CD14-positive monocyte (primary cell): Measurements from ENCODE around the gene CNST. TPM values are rescaled to one million over a fixed set of nuclear protein-coding genes. Genes with fewer than 3 reads are reported as not detected.

Experiments
- DNase-seq, 3 donors: peaks; one replicate each; pipeline ENCODE4 v3.0.0-alpha.2; 2011 to 2022
- H2AFZ ChIP-seq: 2 replicates; pipeline ENCODE4 v1.6.0; 2012; ENCODE audit warnings: mild to moderate bottlenecking, low read depth, low read length, inconsistent platforms; ENCODE audit not compliant: insufficient read depth, poor library complexity, severe bottlenecking
- H3K27ac ChIP-seq, 2 donors: 1 replicate in 1 of 2; 2 replicates in 1 of 2; pipeline ENCODE4 v1.5.1; 2012 to 2013; ENCODE audit warnings: low read length in 2 of 2, control low read depth in 1 of 2, inconsistent platforms in 1 of 2, low read depth in 1 of 2, mild to moderate bottlenecking in 1 of 2
- H3K27me3 ChIP-seq, 2 donors: one replicate each; pipeline versions ENCODE4 v1.6.0 to v1.6.1; 2011 to 2013; ENCODE audit warnings: low read length in 2 of 2; ENCODE audit not compliant: control insufficient read depth in 2 of 2, insufficient read depth in 2 of 2
- H3K36me3 ChIP-seq, 2 donors: replicated peaks in 1 of 2; 1 replicate in 1 of 2; 2 replicates in 1 of 2; pipeline versions ENCODE4 v1.5.1 to v1.6.1; 2012 to 2013; ENCODE audit warnings: low read length in 2 of 2, control low read depth in 1 of 2, inconsistent platforms in 1 of 2, mild to moderate bottlenecking in 1 of 2; ENCODE audit not compliant: insufficient read depth in 2 of 2, control insufficient read depth in 1 of 2
- H3K4me1 ChIP-seq, 2 donors: 1 replicate in 1 of 2; 2 replicates in 1 of 2; pipeline versions ENCODE4 v1.5.1 to v1.6.1; 2012 to 2013; ENCODE audit warnings: low read length in 2 of 2, control low read depth in 1 of 2, inconsistent platforms in 1 of 2, mild to moderate bottlenecking in 1 of 2, moderate library complexity in 1 of 2; ENCODE audit not compliant: insufficient read depth in 2 of 2, control insufficient read depth in 1 of 2
- H3K4me2 ChIP-seq: replicated peaks from 2 replicates; pipeline ENCODE3; 2012; ENCODE audit warnings: low read length, moderate library complexity, mild to moderate bottlenecking; ENCODE audit not compliant: poor library complexity, severe bottlenecking; ENCODE audit errors: extremely low read depth
- H3K4me3 ChIP-seq, 3 experiments: fragments of 200-600 bp in 1 of 3; sonication (generic) in 1 of 3; replicated peaks in 1 of 3; 1 replicate in 2 of 3; 2 replicates in 1 of 3; pipeline ENCODE4 v1.5.1; 2011 to 2013; ENCODE audit warnings: low read length in 3 of 3, mild to moderate bottlenecking in 3 of 3, control low read depth in 2 of 3, low read depth in 2 of 3, inconsistent platforms in 1 of 3, moderate library complexity in 1 of 3
- H3K79me2 ChIP-seq: 2 replicates; pipeline ENCODE4 v1.6.0; 2012; ENCODE audit warnings: mild to moderate bottlenecking, control low read depth, inconsistent platforms, low read length, moderate library complexity; ENCODE audit not compliant: insufficient read depth
- H3K9ac ChIP-seq: 2 replicates; pipeline ENCODE4 v1.6.0; 2017; ENCODE audit warnings: low read length, mild to moderate bottlenecking; ENCODE audit not compliant: insufficient read depth, poor library complexity, severe bottlenecking
- H3K9me3 ChIP-seq, 2 donors: replicated peaks in 1 of 2; 1 replicate in 1 of 2; 2 replicates in 1 of 2; pipeline versions ENCODE4 v1.5.1 to v1.6.1; 2012 to 2013; ENCODE audit warnings: low read length in 2 of 2, control low read depth in 1 of 2; ENCODE audit not compliant: control insufficient read depth in 1 of 2, insufficient read depth in 1 of 2
- H4K20me1 ChIP-seq: 2 replicates; pipeline ENCODE4 v1.6.0; 2012; ENCODE audit warnings: mild to moderate bottlenecking, low read length, control low read depth, moderate library complexity; ENCODE audit not compliant: insufficient read depth
- H3K27ac Mint-ChIP-seq, 7 donors: one replicate each; pipeline ENCODE4 v1.8.0; 2020; ENCODE audit warnings: mild to moderate bottlenecking in 7 of 7, mixed read lengths in 7 of 7, moderate library complexity in 6 of 7, inconsistent platforms in 2 of 7
- H3K27me3 Mint-ChIP-seq, 3 donors: one replicate each; pipeline ENCODE4 v1.8.0; 2021 to 2022; ENCODE audit warnings: low read depth in 3 of 3, mild to moderate bottlenecking in 3 of 3, mixed read lengths in 3 of 3, moderate library complexity in 3 of 3, inconsistent platforms in 1 of 3
- H3K36me3 Mint-ChIP-seq, 2 donors: one replicate each; pipeline ENCODE4 v1.8.0; 2020; ENCODE audit warnings: mixed read lengths in 2 of 2, inconsistent platforms in 1 of 2, mild to moderate bottlenecking in 1 of 2
- H3K4me1 Mint-ChIP-seq: one replicate; pipeline ENCODE4 v1.8.0; 2020; ENCODE audit warnings: mild to moderate bottlenecking, mixed read lengths
- H3K4me3 Mint-ChIP-seq, 2 donors: one replicate each; pipeline ENCODE4 v1.8.0; 2020; ENCODE audit warnings: mild to moderate bottlenecking in 2 of 2, mixed read lengths in 2 of 2, moderate library complexity in 1 of 2
- H3K9me3 Mint-ChIP-seq, 7 donors: one replicate each; pipeline ENCODE4 v1.8.0; 2020 to 2022; ENCODE audit warnings: mixed read lengths in 7 of 7, mild to moderate bottlenecking in 6 of 7, moderate library complexity in 6 of 7, inconsistent platforms in 2 of 7
- WGBS: methylation state at CpG from one replicate; pipeline ENCODE4 v1.1.5; 2013; ENCODE audit warnings: missing lambda C conversion rate; ENCODE audit not compliant: insufficient coverage; 5-methylcytosine and 5-hydroxymethylcytosine counted together
- intact Hi-C, 2 donors: fragments of 100-400 bp; cut with micrococcal nuclease; formaldehyde crosslinking; loops; one replicate each; pipeline versions ENCODE4 v1.15.0 to v1.15.1; 2023
- polyA plus RNA-seq, 3 donors: library from polyadenylated mRNA; depleted of rRNA in 1 of 3; unstranded in 2 of 3; stranded (reverse) in 1 of 3; fragments of 300-500 nt in 2 of 3; fragments of >200 nt in 1 of 3; fragmentation: Illumina TruSeq in 2 of 3; gene quantifications; 1 replicate in 2 of 3; 2 replicates in 1 of 3; pipeline ENCODE4 v1.2.3, GENCODE V29; 2012 to 2021
- TF ChIP-seq, protein P1 (sequence below): fragments of 200-600 bp; IDR thresholded peaks from one replicate; pipeline ENCODE4 v1.8.0; 2022; ENCODE audit warnings: antibody characterized with exemption, mild to moderate bottlenecking

Gene CNST
- polyA plus RNA-seq, 3 donors, result 11.0 to 14.1 (median 13.7) TPM

- no CpG with 5 or more reads among the region's 6 CpGs for WGBS
- intact Hi-C loops, result no loop called here
- peaks cover 0 to 16% of the 10 kb centered on the region in 2 donors for H3K36me3 ChIP-seq
- H3K9me3 Mint-ChIP-seq, result peaks cover 0 to 5% (median 0%) of the 10 kb centered on the region in 7 donors
- DNase-seq, result no peak
- H3K36me3 Mint-ChIP-seq, result peaks cover 16 to 29% of the 10 kb centered on the region in 2 donors
- H3K4me2 ChIP-seq, result no peak overlapping the region
- H3K4me3 Mint-ChIP-seq, result no peak overlapping the region
- TF ChIP-seq, protein P1, sequence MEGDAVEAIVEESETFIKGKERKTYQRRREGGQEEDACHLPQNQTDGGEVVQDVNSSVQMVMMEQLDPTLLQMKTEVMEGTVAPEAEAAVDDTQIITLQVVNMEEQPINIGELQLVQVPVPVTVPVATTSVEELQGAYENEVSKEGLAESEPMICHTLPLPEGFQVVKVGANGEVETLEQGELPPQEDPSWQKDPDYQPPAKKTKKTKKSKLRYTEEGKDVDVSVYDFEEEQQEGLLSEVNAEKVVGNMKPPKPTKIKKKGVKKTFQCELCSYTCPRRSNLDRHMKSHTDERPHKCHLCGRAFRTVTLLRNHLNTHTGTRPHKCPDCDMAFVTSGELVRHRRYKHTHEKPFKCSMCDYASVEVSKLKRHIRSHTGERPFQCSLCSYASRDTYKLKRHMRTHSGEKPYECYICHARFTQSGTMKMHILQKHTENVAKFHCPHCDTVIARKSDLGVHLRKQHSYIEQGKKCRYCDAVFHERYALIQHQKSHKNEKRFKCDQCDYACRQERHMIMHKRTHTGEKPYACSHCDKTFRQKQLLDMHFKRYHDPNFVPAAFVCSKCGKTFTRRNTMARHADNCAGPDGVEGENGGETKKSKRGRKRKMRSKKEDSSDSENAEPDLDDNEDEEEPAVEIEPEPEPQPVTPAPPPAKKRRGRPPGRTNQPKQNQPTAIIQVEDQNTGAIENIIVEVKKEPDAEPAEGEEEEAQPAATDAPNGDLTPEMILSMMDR, result no peak
- peaks cover 63% of the 10 kb centered on the region for H3K4me1 Mint-ChIP-seq
- H3K4me3 ChIP-seq, result no peak overlapping the region
- no peaks in the 10 kb centered on the region for H3K27me3 ChIP-seq
- peak overlapping the region in 1 of 2 donors; percentile 43 for H3K27ac ChIP-seq
- H3K9me3 ChIP-seq, result no peaks in the 10 kb centered on the region
- peaks cover 0 to 2% (median 0%) of the 10 kb centered on the region in 3 donors for H3K27me3 Mint-ChIP-seq
- H3K79me2 ChIP-seq, result peaks cover 82% of the 10 kb centered on the region
- H3K9ac ChIP-seq, result no peak overlapping the region
- H3K4me1 ChIP-seq, result peaks cover 45 to 63% of the 10 kb centered on the region in 2 donors
- H3K27ac Mint-ChIP-seq, result peak overlapping the region in 5 of 7 donors; percentile 8 to 76 (median 32)
- H2AFZ ChIP-seq, result no peak overlapping the region
- peaks cover 26% of the 10 kb centered on the region for H4K20me1 ChIP-seq
Measured at GRCh38 chr1:246583448-246584185, 17.4 kb downstream of the CNST start.

DNA sequence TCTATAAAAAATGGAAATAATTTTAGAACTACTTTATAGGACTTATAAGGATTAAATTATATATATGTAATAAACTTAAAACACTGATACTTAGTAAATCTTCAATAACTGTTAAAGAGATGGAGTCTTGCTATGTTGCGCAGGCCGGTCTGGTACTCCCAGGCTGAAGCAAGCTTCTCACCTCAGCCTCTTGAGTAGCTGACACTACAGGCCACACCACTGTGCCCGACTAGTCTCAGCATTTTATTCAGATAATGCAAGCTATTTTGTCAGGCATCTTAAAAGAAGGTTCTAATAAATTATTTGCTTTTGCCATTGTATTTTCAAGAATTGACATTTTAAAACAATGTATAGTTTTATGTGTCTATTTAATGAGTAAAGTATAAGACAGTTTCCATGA lies 20.8 kb downstream of the CNST start:
- no peaks in the 10 kb centered on the region for H3K27me3 Mint-ChIP-seq
- no CpG with 5 or more reads among the region's 3 CpGs for WGBS

More for the DNA sequence above, 20.8 kb downstream of the CNST start:
- TF ChIP-seq, protein P1, result no peak
- H3K27ac Mint-ChIP-seq, result peak overlapping the region; percentile 83 to 96 (median 93)
- peaks cover 71% of the 10 kb centered on the region for H3K79me2 ChIP-seq
- H3K9me3 ChIP-seq, result peaks cover 4 to 5% of the 10 kb centered on the region in 2 donors
- peak overlapping the region; percentile 66 to 78 for H3K27ac ChIP-seq
- H3K4me2 ChIP-seq, result peak overlapping the region; percentile 53
- intact Hi-C loops, result no loop called here
- peaks cover 11% of the 10 kb centered on the region for H4K20me1 ChIP-seq
- peaks cover 24 to 40% of the 10 kb centered on the region in 2 donors for H3K36me3 Mint-ChIP-seq
- peaks cover 36% of the 10 kb centered on the region for H3K4me1 Mint-ChIP-seq
- peaks cover 5 to 11% (median 9%) of the 10 kb centered on the region in 7 donors for H3K9me3 Mint-ChIP-seq
- H2AFZ ChIP-seq, result no peak overlapping the region
- H3K4me3 ChIP-seq, result peak overlapping the region in 1 of 3 experiments; percentile 18
- no peak overlapping the region for H3K9ac ChIP-seq
- H3K27me3 ChIP-seq, result no peaks in the 10 kb centered on the region
- peaks cover 26 to 38% of the 10 kb centered on the region in 2 donors for H3K4me1 ChIP-seq
- H3K4me3 Mint-ChIP-seq, result no peak overlapping the region
- H3K36me3 ChIP-seq, result peaks cover 8 to 28% of the 10 kb centered on the region in 2 donors
- DNase-seq, result no peak
